GM21423 (cell line): ENCODE measurements around the gene GPR137C.

ENCODE experiments used
- ATAC-seq: cut with Tn5 transposase; IDR thresholded peaks from one replicate; pipeline ENCODE4 v1.9.1; 2021; ENCODE audit warnings: mild to moderate bottlenecking, moderate library complexity; ENCODE audit not compliant: unreplicated experiment

GPR137C gene, protein sequence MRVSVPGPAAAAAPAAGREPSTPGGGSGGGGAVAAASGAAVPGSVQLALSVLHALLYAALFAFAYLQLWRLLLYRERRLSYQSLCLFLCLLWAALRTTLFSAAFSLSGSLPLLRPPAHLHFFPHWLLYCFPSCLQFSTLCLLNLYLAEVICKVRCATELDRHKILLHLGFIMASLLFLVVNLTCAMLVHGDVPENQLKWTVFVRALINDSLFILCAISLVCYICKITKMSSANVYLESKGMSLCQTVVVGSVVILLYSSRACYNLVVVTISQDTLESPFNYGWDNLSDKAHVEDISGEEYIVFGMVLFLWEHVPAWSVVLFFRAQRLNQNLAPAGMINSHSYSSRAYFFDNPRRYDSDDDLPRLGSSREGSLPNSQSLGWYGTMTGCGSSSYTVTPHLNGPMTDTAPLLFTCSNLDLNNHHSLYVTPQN

DNA sequence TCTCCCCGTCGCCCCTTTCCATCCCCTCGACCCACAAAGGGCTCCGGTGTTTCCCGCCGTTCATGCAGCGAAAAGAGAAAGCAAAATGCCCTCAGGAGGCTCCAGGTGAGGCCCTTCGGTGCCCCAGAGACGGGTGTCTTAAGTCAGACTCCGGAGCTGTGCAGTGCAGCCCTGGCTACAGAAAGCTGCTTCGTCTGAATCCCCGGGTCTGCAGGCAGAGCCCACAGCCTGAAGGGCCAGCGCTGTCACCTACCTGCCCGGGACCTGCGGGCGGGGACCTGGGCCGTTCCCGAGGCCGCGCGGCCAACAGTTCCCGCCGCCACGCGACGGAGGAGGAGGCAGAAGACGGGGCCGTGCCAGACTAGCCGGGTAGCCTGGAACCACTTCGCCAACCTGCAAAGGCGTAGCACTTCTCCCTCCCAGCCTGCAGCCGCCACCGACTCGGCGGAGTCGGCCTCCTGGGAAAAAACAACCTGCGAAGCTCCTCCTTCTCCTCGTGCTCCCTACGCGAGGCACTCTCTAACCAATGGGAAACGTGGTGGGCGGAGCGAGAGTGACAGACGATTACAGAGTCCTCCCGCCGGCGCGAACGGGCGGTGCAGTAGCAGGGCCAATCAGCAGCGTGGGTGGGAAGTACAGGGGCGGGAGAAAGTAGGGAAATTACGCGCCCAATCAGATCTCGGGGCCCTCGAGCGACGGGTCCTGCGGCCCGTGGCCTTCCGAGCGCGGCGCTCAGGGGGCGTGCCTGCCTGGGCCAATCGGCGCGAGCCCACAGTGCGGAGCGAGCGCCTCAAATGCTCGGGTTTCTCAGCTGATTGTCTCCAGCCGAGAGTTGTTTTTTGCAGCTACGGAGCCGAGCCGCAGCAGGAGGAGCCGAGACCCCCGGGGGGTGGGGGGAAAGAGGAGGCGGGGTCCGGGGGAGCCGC, at the start of gene GPR137C, which contains the start of gene TXNDC16:
Gene GPR137C, plus strand, starts transcription at position 774 of the 926 bp plus-strand sequence. CDS start 312 bp downstream, outside the sequence.
Gene TXNDC16, minus strand, starts transcription at position 443 of the 926 bp plus-strand sequence. CDS start 8,948 bp downstream, outside the sequence.
- ATAC-seq: peak; percentile 94

DNA sequence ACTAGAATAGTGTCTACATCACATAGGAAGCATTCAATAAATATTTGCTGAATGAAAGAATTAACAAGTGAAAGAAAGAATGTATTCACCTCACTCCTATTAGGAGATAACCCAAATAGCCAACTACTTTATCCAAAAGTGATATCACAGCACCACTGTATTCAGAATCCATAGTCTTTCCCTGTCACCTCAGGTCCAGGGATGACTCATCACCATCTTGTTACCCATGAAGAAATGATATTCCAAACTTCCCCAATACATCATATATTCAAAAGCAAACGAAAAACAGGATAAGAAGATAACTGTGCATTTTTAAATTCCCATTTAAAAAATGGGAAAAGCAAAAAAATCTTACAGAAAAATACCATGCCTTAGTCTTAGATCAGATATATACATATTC, 39.4 kb upstream of the GPR137C start:
- ATAC-seq: no peak

DNA sequence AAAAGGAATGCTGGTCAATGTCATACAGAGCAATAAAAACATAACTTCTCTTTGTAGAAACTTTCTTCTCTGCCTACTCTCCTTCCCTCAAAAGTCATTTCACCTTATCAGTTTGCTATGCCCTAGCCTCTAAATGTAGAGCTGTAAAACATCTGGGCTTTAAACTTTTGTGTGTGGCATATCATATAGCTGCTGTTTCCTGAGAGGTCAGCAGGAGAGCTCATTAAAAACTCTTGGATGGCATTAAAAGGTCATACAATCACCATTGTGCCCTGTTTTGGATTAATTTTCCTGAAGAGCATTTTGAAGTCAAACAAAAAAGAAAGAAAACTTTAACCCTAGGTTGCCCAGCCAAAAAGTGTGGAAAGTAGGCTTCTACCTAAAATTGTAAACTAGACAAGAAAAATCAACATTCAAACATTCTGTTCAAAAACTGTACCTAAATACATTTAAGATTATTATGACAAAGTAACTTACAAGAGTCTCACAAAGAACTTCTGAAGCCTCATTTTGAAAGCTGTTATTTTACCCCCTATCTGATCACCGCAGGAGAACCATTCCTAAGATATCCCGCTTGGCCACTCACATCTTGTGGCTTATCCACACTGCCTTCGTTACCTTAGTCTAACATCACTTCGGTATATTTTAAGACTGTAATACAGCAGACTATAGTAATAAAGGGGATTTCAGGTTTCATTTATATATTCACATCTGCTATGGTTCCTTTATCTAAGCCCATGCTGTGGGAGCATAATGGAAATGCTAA, 38.4 kb upstream of the GPR137C start:
- ATAC-seq: no peak

DNA sequence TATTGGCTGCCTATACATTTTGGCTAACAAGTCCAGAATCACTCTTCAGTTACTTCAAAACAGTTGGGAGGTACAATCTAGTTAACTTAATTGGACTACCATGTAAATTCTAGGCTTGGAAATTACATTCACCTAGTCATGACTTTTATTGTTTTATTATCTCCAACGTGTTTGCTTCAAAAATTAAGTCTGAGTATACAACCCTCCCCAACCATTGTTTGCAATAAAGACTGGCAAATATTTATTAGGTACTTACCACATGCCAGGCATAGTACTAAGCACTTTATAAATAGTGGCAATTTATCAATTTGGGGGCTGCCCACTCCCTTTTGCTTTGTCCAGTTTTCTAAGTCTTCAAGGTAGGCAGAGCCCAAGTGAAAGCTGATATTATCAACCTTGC, 30.6 kb upstream of the GPR137C start:
- ATAC-seq: no peak

DNA sequence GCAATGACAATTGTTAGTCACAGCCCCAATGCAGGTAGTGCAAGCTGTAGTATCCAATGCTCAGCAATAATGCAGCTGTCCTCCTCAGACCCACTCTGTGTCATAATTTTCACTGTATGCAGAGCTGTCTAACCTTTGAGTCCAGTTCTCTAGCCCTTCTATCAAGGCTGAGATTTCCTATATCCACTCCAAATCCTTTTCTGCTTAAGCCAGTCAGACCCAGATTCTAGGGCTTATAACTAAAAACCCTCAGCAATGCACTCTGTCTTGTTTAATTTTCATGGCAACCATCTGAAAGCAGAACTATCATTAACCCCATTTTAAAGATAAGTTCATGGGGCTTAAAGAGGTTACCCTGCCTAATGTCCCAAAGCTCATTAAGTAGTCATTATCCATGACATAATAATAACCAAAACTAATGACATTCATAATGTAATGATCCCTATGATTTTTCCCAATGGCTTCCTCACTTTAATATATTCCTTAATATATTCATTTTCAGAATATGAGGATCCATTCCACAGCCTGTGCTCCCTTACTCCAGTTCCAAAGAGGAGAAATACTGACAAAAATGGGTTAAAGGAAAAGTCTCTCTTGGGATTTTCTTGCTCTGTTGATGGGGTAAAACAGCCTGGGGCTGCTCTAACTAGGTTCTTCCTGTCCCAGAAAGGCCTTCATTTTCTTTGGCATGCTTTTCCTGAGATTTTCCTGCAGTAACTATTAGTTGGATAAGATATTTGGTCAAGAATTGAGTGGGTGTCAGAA, 29.9 kb upstream of the GPR137C start:
- ATAC-seq: no peak

DNA sequence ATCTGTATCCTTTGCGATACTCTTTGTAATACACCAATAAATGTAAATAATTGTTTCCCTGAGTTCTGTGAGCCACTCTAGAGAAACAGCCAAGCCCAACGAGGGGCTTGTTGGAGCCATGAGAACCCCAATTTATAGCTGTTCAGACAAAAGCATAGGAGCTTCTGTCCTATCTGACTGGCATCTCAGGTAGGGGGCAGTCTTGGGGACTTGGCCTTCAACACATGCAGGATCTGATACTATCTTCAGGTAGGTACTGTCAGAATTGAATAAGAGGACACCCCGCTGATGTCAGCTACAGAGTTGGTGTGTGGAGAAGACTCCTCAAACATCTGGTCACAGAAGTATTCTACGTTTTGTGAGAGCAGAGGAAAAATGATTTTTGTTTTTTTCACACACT, 25.6 kb upstream of the GPR137C start:
- no peak for ATAC-seq

DNA sequence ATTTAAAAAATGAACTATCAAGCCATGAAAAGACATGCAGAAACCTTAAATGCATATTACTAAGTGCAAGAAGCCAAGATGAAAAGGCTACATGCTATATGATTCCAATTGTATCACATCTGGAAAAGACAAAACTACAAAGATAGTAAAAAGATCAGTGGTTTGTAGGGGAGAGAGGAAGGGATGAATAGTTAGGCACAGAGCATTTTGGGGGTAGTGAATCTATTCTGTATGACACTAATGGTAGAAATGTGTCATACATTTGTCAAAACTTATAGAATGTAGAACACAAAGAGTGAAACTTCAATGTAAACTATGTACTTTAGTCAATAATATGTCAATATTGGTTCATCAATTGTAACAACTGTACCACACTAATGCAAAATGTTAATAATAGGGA, 21.2 kb upstream of the GPR137C start:
- no peak for ATAC-seq

DNA sequence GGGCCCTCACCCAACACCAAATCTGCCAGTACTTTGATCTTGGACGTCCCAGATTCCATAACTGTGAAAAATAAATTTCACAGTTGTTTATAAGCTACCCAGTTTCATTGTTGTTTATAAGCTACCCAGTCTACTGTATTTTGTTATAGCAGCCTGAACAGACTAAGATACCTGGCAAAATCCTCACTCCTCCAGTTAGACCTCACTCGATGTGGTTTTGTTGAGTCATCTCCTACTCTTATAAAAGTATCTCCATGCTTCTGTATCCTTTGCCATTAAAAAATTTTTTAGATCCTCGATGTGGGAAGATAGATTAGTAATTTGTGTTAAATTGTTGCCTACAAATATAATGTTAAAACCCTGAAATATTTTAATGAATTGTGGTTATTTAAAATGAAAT, 16.4 kb upstream of the GPR137C start:
- ATAC-seq: no peak

DNA sequence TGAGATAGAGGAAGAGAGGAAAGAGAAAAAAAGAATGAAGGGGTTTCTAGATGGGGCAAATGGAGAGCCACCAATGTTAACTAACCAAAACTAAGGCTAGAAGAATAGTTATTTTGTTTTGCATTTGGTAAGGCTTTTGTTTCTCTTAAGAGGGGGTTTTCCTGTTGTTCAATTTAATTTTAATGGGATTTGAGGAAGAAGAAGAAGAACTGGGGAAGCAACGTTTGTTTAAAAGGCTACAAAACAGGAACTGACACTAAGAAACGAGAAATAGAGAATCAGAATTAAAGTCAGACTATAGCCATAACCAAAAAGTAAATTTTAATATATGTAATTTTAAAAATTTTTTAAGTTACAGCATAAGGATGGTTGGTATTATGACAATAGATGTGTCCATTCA, 14.0 kb upstream of the GPR137C start:
- ATAC-seq: no peak

DNA sequence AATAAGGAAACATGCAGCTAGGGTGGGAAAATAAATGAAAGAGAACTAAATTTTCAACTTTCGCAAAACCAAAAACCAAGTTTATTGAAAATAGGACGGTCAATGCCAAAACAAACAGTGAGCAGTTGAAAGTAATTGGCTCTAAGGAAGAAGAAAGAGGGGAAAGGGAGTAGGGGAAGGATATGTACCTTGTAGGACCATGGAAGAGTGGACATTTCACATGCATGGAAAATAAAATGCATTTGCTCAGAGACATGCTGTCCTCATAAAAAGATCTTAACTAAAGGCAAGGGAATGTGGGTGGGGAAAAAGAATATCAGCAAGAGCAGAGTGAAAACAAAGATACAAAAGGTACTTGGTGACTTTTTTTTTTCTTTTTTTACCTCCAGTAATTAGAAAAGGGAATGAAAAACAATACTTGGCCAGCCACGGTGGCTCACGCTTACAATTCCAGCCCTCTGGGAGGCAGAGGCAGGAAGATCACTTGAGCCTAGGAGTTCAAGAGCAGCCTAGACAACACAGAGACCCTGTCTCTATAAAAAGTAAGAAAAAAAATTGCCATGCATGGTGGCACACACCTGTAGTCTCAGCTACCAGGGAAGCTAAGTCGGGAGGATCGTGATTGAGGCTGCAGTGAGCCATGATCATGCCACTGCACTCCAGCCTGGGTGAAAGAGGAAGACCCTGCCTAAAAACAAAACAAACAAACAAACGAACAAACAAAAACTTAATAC, 6.9 kb upstream of the GPR137C start:
- ATAC-seq: no peak

DNA sequence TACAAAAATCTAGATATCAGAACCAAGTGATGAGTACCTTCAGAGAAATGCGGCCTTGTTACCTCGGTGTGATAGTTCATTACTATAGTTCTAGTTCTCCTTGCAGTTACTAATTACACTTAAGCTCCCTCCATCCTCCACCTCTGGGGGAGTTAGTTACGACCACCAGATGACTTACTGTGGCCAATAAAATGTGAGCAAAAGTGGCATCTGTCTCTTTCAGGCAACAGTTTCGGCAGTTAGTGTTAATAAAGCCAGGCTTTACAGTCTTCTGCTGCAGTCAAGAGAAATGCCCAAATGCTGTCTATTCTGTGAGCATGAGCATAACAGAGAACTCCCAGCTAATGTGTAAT, 6.3 kb upstream of the GPR137C start:
- ATAC-seq: no peak

DNA sequence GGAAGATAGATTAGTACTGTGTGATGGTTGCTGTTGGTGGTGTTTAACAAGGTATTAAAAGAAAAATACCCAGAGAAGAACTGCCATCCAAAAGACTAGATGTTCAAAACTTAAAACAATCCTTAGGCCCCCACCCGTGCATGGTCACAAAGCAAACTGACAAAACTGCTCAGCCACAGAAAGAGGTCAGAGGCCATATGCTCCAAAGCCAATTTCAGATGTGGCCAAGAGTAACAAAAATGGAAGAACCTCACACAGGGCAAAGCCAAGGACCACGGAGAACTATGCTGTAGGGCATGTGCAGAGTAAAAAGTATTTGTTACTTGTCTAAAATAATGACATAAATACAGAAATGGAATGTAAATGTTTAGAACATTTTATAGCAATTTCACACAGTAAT, 5.6 kb upstream of the GPR137C start:
- ATAC-seq: no peak

DNA sequence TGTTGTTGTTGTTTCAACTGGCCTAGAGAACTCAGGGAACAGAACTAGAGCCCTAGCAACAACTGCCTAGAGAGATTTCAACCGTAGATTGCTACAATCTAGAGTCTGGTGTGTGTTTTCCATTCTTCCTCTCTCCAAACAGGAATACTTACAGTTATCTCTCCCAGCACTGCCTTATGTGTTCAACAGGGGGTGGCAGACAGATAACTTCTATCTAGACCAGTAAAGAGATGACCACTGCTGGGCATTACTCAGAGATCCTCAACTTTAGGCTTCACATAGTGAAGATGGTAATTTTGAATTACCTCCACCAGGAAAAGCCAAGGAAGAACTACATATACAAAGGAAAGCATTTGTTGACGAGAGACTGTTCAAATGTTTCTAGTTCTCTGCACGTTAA, 5.1 kb upstream of the GPR137C start:
- no peak for ATAC-seq

DNA sequence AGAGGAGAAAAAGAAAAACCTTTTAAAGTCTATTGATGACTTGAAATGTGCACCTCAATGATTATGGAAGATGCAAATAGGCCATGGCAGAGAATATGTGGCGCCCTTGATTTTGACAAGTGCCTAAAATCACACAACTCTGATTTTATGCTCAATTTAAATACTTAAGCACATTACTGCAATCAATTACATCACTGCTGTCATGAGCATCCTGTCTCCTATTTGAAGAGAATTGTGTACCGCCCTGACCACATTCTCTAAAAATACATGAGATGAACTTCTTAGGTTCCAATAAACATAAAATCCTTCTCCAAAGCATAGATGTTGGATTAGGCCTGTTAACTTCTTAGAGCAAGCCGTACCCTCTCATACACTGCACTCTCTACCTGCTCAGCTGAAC, 2.0 kb upstream of the GPR137C start:
- no peak for ATAC-seq

DNA sequence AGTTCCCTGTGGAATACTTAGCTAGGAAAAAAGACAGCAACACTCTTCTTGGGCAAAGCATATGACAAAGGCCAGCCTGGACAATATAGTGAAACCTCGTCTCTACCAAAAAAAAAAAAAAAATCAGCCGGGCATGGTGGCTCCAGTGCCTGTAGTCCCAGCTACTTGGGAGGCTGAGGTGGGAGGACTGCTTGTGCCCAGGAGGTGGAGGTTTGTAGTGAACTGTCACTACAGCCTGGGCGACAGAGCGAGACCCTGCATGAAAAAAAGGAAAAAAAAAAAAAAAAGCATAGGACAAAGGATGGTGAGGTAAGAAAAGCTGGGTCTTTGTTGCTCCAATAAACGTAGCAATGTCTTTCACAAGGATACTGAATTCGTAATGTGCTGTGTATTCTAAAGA, 1.4 kb upstream of the GPR137C start:
- ATAC-seq: no peak

DNA sequence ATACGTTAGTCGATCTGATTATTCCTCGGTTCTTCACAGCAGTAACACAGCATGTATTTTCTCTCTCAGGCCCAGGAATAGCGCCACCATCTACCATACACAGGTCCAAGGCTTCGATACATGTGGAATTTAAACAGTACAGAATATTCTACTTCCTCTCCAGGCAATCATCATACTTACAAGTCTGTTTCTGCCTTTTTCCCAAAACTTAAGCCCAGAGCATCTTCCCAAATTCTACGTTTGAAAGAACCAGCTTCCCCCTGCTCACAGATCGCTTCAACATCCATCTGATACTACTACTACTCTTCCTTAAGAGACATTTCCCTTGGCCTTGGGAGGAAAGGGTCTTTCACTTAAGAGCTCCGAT, 957 bp upstream of the GPR137C start:
- no peak for ATAC-seq

DNA sequence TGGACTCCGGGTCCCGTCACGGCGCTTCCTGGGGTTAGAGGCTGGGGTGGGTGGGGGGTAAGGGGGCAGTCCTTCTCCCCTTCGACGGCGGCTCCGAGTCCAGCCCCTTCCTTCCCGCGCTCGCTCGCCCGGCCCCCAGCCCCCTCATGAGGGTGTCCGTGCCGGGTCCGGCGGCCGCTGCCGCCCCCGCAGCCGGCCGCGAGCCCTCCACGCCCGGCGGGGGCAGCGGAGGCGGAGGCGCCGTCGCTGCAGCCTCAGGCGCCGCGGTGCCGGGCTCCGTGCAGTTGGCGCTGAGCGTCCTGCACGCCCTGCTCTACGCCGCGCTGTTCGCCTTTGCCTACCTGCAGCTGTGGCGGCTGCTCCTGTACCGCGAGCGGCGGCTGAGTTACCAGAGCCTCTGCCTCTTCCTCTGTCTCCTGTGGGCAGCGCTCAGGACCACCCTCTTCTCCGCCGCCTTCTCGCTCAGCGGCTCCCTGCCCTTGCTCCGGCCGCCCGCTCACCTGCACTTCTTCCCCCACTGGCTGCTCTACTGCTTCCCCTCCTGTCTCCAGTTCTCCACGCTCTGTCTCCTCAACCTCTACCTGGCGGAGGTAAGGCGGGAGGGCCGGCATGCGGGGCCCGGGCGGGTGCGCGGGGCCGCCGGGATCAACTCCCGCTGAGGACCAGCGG, 500 bp downstream of the GPR137C start:
- peak; percentile 16 for ATAC-seq

DNA sequence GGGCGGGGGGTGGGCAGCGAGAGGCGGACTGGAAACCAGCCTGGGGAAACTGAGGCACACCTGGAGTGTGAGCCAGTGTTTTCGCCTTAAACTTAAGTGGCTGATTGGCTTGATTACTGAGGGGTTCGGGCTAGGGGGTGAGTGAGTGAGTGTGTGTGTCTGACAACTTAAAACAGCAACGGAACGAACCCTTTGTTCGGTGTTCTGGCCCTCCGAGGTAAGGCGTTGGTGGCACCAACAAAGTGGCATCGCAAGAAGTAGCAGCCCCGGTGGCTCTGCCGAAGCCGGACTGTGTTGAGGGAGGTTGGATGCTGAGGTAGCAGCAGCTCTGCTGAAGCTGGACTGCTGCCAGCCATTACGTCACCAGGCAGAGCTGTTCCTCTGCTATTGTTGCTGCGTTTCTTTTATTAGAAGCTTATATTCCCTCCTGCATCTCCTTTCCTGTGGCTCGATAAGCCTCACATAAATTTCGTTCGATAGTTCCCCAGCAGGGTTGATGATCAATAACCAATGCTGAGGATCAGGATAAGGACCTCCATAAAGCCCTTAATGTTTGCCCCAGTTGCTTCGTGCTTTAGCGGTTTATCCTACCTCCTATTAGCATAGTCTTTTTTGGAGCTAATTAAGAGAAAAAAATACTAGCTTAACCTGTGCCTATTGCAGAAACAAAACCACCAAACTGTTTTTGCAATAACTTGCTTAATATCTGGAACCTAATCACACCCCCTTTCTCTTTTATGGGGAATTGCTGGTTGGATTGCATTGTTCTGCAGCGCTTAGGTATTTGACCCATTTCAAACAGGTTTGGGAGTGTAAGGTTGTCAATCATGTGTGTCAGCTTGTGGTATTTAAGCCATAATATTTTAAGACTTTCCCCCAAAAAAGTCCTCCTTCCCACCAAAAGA, 1.3 kb downstream of the GPR137C start:
- no peak for ATAC-seq
